GM23338 (cell line): Measurements from ENCODE around the gene TTC13. TPM values are rescaled to one million over a fixed set of nuclear protein-coding genes. Genes with fewer than 3 reads are reported as not detected.

Experiments
- CREB1 ChIP-seq: fragments of 250-450 bp; sonication (Bioruptor Pico); IDR thresholded peaks from 2 replicates; pipeline ENCODE4 v1.5.0; 2020; ENCODE audit warnings: low read depth, mild to moderate bottlenecking, moderate library complexity
- CTCF ChIP-seq, 2 experiments: fragments of 200-600 bp in 1 of 2; sonication (generic) in 1 of 2; conservative IDR thresholded peaks; 2 replicates each; pipeline versions ENCODE4 v1.5.1 to v1.6.1; 2016 to 2017; ENCODE audit warnings: antibody characterized with exemption in 2 of 2, low read depth in 2 of 2, mild to moderate bottlenecking in 2 of 2, moderate library complexity in 1 of 2
- EZH2 ChIP-seq: fragments of 200-600 bp; sonication (generic); IDR thresholded peaks from one replicate; pipeline ENCODE4 v1.8.0; 2017; ENCODE audit warnings: antibody characterized with exemption, mild to moderate bottlenecking, low read depth; ENCODE audit not compliant: unreplicated experiment
- EZH2phosphoT487 ChIP-seq: fragments of 200-600 bp; sonication (generic); IDR thresholded peaks from one replicate; pipeline ENCODE4 v1.8.1; 2018; ENCODE audit warnings: antibody characterized with exemption; ENCODE audit not compliant: unreplicated experiment
- NANOG ChIP-seq: IDR thresholded peaks from 2 replicates; pipeline ENCODE4 v1.6.1; 2016; ENCODE audit warnings: antibody characterized with exemption, borderline replicate concordance
- ZNF114 ChIP-seq: fragments of 250-450 bp; sonication (Bioruptor Pico); IDR thresholded peaks from 2 replicates; pipeline ENCODE4 v1.5.0; 2020; ENCODE audit warnings: mild to moderate bottlenecking, moderate library complexity
- ZNF331 ChIP-seq: fragments of 250-450 bp; sonication (Bioruptor Pico); IDR thresholded peaks from 2 replicates; pipeline ENCODE4 v1.5.0; 2020; ENCODE audit warnings: low read depth, mild to moderate bottlenecking, moderate library complexity
- ZNF462 ChIP-seq: fragments of 250-450 bp; sonication (Bioruptor Pico); IDR thresholded peaks from 2 replicates; pipeline ENCODE4 v1.5.0; 2020; ENCODE audit warnings: mild to moderate bottlenecking, moderate library complexity
- polyA plus RNA-seq: library from polyadenylated mRNA; unstranded; fragments of >200 nt; fragmentation: Nextera tagmentation; extraction: Ambion mirVana; gene quantifications from 2 replicates; pipeline ENCODE4 v1.2.1, GENCODE V29; 2016
- total RNA-seq: library from RNA; depleted of rRNA; stranded (reverse); fragments of >200 nt; shearing (Covaris generic); gene quantifications from 2 replicates; pipeline ENCODE4 v1.2.3, GENCODE V29; 2014

The TTC13 gene
- total and polyA plus RNA-seq, 2 experiments from 2014 or later, result 3.8 to 9.4 TPM

GRCh38 chr1:230910755-230911117 is 67.9 kb downstream of the TTC13 start (continued):
- TF ChIP-seq ZNF462 (CRISPR knock-in tag), result no peak
- no peak for TF ChIP-seq ZNF114 (CRISPR knock-in tag)
- no peak for TF ChIP-seq CREB1
- no peak for TF ChIP-seq EZH2phosphoT487
- no peak for TF ChIP-seq ZNF331
- TF ChIP-seq NANOG, result no peak
- no peak for TF ChIP-seq CTCF (conservative IDR thresholded peaks at IDR 0.05; ENCODE audit: low read depth in 2 of 2)
- TF ChIP-seq EZH2, result no peak
